ENCODE measurements around the gene RSPH3. TPM values are rescaled to one million over a fixed set of nuclear protein-coding genes. Genes with fewer than 3 reads are reported as not detected.

Gene RSPH3
- total and polyA plus RNA-seq, 8 donors = 10.5 to 18.0 (median 11.2) TPM

DNA sequence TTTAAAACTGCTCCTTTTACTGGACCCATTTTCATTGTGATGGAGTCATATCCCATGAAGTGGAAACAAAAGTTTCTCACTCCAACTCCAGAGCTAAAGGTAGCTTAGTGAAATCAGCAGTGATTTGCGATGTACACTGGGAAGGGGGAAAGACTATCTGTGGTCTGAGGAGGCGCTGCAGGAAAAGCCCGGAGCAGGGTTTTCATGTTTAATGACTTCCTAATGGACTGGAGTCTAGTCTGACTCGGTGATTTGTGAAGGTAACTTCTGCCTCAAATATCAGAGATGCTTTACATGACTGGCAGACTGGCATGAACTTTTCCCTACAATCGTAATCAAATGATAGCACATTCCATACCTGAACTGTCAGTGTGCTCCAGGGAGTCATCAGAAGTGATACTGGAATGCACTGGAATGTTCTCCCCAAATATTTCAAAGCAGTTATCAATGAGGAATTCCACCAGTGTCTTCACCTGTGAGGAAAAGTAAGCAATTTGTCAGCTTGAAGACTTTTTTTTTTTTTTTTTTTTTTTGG is 37.8 kb upstream of the RSPH3 start:
- H3K4me3 ChIP-seq = no peak overlapping the region
- H3K27ac ChIP-seq = peak overlapping the region in 1 of 2 donors; percentile 96
- TF ChIP-seq, protein P1, sequence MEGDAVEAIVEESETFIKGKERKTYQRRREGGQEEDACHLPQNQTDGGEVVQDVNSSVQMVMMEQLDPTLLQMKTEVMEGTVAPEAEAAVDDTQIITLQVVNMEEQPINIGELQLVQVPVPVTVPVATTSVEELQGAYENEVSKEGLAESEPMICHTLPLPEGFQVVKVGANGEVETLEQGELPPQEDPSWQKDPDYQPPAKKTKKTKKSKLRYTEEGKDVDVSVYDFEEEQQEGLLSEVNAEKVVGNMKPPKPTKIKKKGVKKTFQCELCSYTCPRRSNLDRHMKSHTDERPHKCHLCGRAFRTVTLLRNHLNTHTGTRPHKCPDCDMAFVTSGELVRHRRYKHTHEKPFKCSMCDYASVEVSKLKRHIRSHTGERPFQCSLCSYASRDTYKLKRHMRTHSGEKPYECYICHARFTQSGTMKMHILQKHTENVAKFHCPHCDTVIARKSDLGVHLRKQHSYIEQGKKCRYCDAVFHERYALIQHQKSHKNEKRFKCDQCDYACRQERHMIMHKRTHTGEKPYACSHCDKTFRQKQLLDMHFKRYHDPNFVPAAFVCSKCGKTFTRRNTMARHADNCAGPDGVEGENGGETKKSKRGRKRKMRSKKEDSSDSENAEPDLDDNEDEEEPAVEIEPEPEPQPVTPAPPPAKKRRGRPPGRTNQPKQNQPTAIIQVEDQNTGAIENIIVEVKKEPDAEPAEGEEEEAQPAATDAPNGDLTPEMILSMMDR (IDR thresholded peaks at IDR 0.05) = no peak
- no peaks in the 10 kb centered on the region for H3K27me3 ChIP-seq
- ATAC-seq (no peak), DNase-seq (no peak)
- intact Hi-C loops (cut with DNase I) = no loop called here
- H3K9me3 ChIP-seq = no peaks in the 10 kb centered on the region
- H3K36me3 ChIP-seq = peaks cover 0 to 56% of the 10 kb centered on the region in 2 donors
- peaks cover 4 to 72% of the 10 kb centered on the region in 2 donors for H3K4me1 ChIP-seq

DNA sequence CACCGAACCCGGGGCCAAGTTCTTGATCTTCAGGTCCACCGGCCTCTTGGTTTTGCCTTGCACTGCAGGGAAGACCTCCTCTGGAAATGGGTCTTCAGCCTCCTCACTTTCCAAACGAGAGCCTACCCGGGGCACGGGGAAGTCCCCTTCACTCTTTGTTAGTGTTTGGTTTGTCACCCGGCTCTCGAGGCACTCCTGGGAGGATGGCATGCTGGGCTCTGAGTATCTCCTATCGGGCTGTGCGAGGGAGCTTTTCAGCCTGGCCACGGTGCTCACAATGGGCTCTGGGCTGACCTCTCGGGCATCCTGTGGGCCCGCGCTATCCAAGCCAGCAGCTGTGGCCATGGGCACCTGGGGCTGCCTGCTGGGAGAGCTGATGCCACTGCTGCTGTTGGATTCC is 36.7 kb upstream of the RSPH3 start:
- DNase-seq = peak in 1 of 4 donors; percentile 66

DNA sequence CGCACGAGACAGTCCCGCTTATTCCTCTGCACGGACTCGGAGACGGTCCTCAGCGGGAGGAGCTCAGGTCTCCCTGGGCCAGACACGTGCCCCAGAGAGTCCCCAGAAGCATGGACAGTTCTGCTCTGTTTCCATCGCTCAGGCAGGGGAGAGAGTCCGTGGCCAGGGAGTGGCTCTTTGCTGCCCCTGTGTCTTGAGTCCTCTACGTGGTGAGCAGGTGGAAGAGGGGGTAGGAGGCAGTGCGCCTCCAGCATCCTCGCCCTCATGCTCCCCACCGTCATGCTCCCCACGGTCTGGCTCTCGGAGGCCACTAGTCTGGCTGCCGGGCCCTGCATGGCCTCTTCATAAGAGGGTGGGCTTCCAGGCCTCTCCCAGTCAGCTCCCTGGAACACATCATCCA is 35.9 kb upstream of the RSPH3 start:
- no peaks in the 10 kb centered on the region for H3K27me3 ChIP-seq
- intact Hi-C loops (cut with DNase I) = no loop called here
- ATAC-seq (no peak), DNase-seq (peak in 1 of 4 donors; percentile 62)
- H3K27ac ChIP-seq = no peak overlapping the region
- H3K36me3 ChIP-seq = peaks cover 0 to 45% of the 10 kb centered on the region in 2 donors
- H3K9me3 ChIP-seq = no peaks in the 10 kb centered on the region
- TF ChIP-seq, protein P1 (IDR thresholded peaks at IDR 0.05) = no peak
- H3K4me3 ChIP-seq = no peak overlapping the region
- H3K4me1 ChIP-seq = peaks cover 4 to 75% of the 10 kb centered on the region in 2 donors

More for the DNA sequence above, 36.7 kb upstream of the RSPH3 start:
- H3K27me3 ChIP-seq = no peaks in the 10 kb centered on the region
- no peaks in the 10 kb centered on the region for H3K9me3 ChIP-seq
- H3K27ac ChIP-seq = no peak overlapping the region
- TF ChIP-seq, protein P1 (IDR thresholded peaks at IDR 0.05) = no peak
- intact Hi-C loops (cut with DNase I) = no loop called here
- no peak overlapping the region for H3K4me3 ChIP-seq
- no peak for ATAC-seq
- H3K4me1 ChIP-seq = peaks cover 4 to 77% of the 10 kb centered on the region in 2 donors
- peaks cover 0 to 53% of the 10 kb centered on the region in 2 donors for H3K36me3 ChIP-seq

DNA sequence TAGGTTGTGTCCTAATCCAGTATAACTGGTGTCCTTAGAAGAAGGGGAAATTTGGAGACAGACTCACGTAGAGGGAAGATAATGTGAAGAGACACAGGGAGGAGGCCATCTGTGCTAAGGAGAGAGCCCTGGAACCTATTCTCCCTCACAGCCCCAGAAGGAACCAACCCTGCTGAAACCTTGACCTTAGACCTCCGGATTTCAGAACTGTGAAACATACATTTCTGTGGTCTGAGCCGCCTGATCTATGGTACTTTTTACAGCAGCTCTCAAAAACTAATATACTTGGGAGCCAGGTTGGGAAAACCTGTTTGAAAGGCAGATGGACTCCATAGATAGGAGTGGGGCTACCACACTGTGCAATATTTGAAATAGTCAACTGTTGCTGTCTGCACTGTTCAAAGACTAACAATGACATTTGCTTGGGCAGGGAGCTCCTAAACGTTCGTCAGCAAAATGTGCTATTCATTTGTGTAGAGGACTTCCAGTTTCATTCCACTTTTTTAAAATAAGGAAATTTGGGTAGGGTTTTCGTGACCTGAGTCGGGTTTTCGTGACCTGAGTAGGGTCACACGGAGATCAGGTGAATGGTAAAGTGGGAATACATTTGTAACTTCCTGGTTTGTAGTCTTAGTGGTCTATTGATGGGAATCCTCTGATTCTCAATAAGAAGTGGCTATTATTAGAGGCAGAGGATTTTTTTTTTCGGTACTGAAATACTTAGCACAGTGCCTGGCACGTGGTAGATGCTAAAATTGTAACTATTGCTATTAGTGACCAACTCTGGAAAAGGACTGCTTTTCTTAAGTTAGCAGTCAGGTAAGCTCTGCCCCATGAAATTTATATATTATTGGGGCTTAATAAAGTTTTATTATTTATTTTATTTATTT is 33.4 kb upstream of the RSPH3 start:
- TF ChIP-seq, protein P1 (IDR thresholded peaks at IDR 0.05) = no peak
- Histone ChIP-seq H3K27me3 (no peaks in the 10 kb centered on the region), H3K27ac (peak overlapping the region in 1 of 2 donors; percentile 51), H3K36me3 (peaks cover 0 to 35% of the 10 kb centered on the region in 2 donors), H3K9me3 (no peaks in the 10 kb centered on the region), H3K4me3 (no peak overlapping the region), H3K4me1 (peaks cover 0 to 54% of the 10 kb centered on the region in 2 donors)
- ATAC-seq = peak; percentile 21
- intact Hi-C loops (cut with DNase I) = no loop called here
- no peak for DNase-seq

DNA sequence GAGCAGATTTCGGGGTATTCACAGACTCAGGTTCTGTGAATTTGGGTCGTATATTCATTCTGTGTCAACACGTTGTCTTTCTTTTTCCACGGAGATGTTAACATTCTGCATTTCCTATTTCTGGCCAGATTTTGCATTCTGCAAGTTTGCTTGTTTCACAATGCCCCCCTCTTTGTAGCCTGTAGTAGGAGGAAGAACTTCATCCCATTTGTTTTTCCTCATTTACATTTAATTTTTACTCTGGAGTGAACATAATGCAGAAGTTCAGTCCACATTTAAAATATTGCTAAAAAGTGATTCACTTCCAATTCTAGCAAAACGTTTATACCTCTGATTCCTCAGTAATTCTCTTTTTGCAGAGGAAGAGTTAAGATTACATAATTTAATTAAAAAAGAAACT is 31.8 kb upstream of the RSPH3 start:
- intact Hi-C loops (cut with DNase I) = no loop called here
- ATAC-seq (peak; percentile 24), DNase-seq (peak in 1 of 4 donors; percentile 26)
- Histone ChIP-seq H3K27me3 (no peaks in the 10 kb centered on the region), H3K4me1 (peaks cover 0 to 39% of the 10 kb centered on the region in 2 donors), H3K36me3 (peaks cover 0 to 22% of the 10 kb centered on the region in 2 donors), H3K4me3 (no peak overlapping the region), H3K9me3 (no peaks in the 10 kb centered on the region), H3K27ac (peak overlapping the region in 1 of 2 donors; percentile 51)
- TF ChIP-seq, protein P1 (IDR thresholded peaks at IDR 0.05) = no peak
